MM.1S (cell line): ENCODE measurements around the gene INO80D.

Experiments
- EZH2 ChIP-seq: fragments of 300-600 bp; sonication (generic); optimal IDR thresholded peaks from 2 replicates; pipeline ENCODE3; 2017; ENCODE audit warnings: low read depth, mild to moderate bottlenecking, antibody characterized with exemption, low read length, mixed read lengths
- TF ChIP-seq, protein P1 (sequence below): fragments of 300-600 bp; sonication (generic); IDR thresholded peaks from 2 replicates; pipeline ENCODE4 v1.5.1; 2016; ENCODE audit warnings: antibody characterized with exemption, low read length, mixed read lengths

DNA sequence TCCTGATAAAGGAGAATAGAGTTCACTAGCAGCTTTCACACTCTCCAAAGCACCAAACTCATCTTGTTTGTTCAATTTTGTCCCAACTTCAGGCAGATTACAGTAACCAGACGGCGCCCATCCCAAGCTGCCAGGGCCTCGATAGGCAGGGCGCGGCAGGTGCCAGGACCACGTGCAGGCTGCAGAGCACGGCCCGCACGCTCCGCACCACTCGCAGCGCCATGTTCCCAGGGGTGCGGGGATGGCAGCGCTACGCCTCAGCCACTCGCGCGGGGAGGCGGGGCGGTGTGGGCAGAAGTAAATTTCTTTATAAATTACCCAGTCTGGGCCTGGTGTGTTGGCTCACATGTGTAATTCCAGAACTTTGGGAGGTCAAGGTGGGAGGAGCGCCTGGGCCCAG lies 30.3 kb upstream of the INO80D start:
- TF ChIP-seq, protein P1, sequence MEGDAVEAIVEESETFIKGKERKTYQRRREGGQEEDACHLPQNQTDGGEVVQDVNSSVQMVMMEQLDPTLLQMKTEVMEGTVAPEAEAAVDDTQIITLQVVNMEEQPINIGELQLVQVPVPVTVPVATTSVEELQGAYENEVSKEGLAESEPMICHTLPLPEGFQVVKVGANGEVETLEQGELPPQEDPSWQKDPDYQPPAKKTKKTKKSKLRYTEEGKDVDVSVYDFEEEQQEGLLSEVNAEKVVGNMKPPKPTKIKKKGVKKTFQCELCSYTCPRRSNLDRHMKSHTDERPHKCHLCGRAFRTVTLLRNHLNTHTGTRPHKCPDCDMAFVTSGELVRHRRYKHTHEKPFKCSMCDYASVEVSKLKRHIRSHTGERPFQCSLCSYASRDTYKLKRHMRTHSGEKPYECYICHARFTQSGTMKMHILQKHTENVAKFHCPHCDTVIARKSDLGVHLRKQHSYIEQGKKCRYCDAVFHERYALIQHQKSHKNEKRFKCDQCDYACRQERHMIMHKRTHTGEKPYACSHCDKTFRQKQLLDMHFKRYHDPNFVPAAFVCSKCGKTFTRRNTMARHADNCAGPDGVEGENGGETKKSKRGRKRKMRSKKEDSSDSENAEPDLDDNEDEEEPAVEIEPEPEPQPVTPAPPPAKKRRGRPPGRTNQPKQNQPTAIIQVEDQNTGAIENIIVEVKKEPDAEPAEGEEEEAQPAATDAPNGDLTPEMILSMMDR = no peak
- TF ChIP-seq EZH2 = no peak
